ENCODE measurements around the gene TMEM72. TPM values are rescaled to one million over a fixed set of nuclear protein-coding genes. Genes with fewer than 3 reads are reported as not detected.

TMEM72 gene
- total and polyA plus RNA-seq, 4 donors, result 0.02 to 0.33 TPM; not detected in 2

DNA sequence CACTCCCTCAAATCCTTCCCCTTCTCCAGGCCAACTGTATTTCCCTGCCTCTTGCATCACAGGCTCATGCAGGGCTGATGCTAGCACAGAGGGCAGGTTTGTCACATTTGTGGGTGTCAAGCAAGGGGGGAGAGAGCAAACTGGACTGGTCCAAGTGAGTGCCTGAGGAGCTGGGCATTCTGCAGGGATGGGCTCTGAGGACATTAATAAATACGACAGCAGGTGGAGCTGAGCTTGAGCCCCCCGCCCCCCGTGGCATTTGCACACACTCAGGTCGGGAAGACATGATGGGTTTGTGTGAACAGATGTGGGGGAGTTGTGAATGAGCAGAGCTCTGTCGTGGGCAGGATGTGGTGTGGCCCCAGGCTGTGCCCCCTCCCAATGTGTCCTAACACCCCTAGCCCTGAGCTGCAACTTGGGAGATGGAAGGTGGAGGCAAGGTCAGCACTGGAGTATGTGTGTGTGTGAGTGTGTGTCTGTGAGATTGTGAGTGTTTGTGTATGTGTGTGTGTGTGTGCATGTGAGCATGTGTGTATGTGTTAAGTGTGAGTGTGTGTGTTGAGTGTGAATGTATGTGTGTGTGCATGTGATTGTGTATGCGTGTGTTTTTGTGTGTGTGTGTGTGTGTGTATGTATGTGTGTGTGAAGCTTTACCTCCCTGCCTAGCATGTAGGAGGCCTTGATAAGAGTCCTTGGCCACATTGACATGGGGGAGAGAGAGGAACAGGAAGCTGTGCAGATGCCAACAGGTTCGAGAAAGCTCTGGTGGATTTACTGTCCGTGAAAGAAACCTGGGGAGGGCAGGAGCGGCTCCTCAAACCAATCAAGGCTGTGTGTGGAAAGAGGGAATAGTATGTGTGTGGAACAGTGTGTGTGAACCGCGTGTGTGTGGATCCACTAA lies 57.6 kb downstream of the TMEM72 start (continued):
- TF ChIP-seq, protein P1, sequence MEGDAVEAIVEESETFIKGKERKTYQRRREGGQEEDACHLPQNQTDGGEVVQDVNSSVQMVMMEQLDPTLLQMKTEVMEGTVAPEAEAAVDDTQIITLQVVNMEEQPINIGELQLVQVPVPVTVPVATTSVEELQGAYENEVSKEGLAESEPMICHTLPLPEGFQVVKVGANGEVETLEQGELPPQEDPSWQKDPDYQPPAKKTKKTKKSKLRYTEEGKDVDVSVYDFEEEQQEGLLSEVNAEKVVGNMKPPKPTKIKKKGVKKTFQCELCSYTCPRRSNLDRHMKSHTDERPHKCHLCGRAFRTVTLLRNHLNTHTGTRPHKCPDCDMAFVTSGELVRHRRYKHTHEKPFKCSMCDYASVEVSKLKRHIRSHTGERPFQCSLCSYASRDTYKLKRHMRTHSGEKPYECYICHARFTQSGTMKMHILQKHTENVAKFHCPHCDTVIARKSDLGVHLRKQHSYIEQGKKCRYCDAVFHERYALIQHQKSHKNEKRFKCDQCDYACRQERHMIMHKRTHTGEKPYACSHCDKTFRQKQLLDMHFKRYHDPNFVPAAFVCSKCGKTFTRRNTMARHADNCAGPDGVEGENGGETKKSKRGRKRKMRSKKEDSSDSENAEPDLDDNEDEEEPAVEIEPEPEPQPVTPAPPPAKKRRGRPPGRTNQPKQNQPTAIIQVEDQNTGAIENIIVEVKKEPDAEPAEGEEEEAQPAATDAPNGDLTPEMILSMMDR (IDR thresholded peaks at IDR 0.05; ENCODE audit: low read depth, low read length, missing input control), result no peak
- TF ChIP-seq FOXA1 (IDR thresholded peaks at IDR 0.05) (no peak), HNF4A (conservative IDR thresholded peaks at IDR 0.05) (no peak), YY1 (IDR thresholded peaks at IDR 0.05) (no peak), TAF1 (conservative IDR thresholded peaks at IDR 0.05) (no peak), GABPA (IDR thresholded peaks at IDR 0.05 in 1 of 2, conservative IDR thresholded peaks at IDR 0.05 in 1 of 2) (no peak), NR2F2 (IDR thresholded peaks at IDR 0.05) (no peak), HNF4G (IDR thresholded peaks at IDR 0.05) (no peak), RXRA (IDR thresholded peaks at IDR 0.05) (no peak), RAD21 (IDR thresholded peaks at IDR 0.05) (no peak), MAX (IDR thresholded peaks at IDR 0.05) (no peak)

DNA sequence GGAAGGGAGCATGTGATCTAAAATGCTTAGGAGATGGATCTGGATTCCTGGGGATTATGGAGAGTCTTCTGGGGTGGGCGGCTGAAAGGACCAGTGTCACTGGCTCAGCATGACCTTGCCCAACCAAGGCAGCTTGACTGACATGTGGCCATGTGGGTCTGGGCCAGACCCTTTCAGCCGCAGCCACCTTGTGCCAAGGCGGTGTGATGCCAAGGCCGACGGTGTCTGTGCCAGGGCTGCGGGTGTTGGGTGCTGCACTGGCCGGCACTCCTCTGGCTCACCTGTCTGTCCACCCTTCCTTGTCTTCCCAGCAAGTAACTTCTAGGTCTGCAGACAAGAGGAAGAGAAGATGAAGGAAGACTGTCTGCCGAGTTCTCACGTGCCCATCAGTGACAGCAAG lies 58.7 kb downstream of the TMEM72 start:
- H3K4me1 ChIP-seq (ENCODE audit: control insufficient read depth in 4 of 4, insufficient read depth in 4 of 4, low read length in 3 of 4), result peaks cover 2 to 22% (median 11%) of the 10 kb centered on the region in 4 donors
- 62% methylated on average over 9 of the region's 9 CpGs for WGBS
- TF ChIP-seq FOXA1 (IDR thresholded peaks at IDR 0.05) (no peak), HNF4A (conservative IDR thresholded peaks at IDR 0.05) (no peak), MAX (IDR thresholded peaks at IDR 0.05) (no peak), EGR1 (IDR thresholded peaks at IDR 0.05; ENCODE audit: low read depth in 2 of 2) (no peak), TAF1 (conservative IDR thresholded peaks at IDR 0.05) (no peak), YY1 (IDR thresholded peaks at IDR 0.05) (no peak), FOXA2 (IDR thresholded peaks at IDR 0.05) (no peak), GABPA (IDR thresholded peaks at IDR 0.05 in 1 of 2, conservative IDR thresholded peaks at IDR 0.05 in 1 of 2) (no peak), SP1 (IDR thresholded peaks at IDR 0.05) (no peak), HNF4G (IDR thresholded peaks at IDR 0.05) (no peak), RAD21 (IDR thresholded peaks at IDR 0.05) (no peak), RXRA (IDR thresholded peaks at IDR 0.05) (no peak), NR2F2 (IDR thresholded peaks at IDR 0.05) (no peak), JUND (IDR thresholded peaks at IDR 0.05) (no peak)
- TF ChIP-seq, protein P2, sequence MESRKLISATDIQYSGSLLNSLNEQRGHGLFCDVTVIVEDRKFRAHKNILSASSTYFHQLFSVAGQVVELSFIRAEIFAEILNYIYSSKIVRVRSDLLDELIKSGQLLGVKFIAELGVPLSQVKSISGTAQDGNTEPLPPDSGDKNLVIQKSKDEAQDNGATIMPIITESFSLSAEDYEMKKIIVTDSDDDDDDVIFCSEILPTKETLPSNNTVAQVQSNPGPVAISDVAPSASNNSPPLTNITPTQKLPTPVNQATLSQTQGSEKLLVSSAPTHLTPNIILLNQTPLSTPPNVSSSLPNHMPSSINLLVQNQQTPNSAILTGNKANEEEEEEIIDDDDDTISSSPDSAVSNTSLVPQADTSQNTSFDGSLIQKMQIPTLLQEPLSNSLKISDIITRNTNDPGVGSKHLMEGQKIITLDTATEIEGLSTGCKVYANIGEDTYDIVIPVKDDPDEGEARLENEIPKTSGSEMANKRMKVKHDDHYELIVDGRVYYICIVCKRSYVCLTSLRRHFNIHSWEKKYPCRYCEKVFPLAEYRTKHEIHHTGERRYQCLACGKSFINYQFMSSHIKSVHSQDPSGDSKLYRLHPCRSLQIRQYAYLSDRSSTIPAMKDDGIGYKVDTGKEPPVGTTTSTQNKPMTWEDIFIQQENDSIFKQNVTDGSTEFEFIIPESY (IDR thresholded peaks at IDR 0.05), result no peak
- TF ChIP-seq, protein P3, sequence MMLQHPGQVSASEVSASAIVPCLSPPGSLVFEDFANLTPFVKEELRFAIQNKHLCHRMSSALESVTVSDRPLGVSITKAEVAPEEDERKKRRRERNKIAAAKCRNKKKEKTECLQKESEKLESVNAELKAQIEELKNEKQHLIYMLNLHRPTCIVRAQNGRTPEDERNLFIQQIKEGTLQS (IDR thresholded peaks at IDR 0.05), result no peak
- TF ChIP-seq, protein P1 (IDR thresholded peaks at IDR 0.05; ENCODE audit: low read depth, low read length, missing input control), result no peak
- TF ChIP-seq, protein P4, sequence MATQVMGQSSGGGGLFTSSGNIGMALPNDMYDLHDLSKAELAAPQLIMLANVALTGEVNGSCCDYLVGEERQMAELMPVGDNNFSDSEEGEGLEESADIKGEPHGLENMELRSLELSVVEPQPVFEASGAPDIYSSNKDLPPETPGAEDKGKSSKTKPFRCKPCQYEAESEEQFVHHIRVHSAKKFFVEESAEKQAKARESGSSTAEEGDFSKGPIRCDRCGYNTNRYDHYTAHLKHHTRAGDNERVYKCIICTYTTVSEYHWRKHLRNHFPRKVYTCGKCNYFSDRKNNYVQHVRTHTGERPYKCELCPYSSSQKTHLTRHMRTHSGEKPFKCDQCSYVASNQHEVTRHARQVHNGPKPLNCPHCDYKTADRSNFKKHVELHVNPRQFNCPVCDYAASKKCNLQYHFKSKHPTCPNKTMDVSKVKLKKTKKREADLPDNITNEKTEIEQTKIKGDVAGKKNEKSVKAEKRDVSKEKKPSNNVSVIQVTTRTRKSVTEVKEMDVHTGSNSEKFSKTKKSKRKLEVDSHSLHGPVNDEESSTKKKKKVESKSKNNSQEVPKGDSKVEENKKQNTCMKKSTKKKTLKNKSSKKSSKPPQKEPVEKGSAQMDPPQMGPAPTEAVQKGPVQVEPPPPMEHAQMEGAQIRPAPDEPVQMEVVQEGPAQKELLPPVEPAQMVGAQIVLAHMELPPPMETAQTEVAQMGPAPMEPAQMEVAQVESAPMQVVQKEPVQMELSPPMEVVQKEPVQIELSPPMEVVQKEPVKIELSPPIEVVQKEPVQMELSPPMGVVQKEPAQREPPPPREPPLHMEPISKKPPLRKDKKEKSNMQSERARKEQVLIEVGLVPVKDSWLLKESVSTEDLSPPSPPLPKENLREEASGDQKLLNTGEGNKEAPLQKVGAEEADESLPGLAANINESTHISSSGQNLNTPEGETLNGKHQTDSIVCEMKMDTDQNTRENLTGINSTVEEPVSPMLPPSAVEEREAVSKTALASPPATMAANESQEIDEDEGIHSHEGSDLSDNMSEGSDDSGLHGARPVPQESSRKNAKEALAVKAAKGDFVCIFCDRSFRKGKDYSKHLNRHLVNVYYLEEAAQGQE (IDR thresholded peaks at IDR 0.05), result no peak
- no peaks in the 10 kb centered on the region for H3K27me3 ChIP-seq (ENCODE audit: control insufficient read depth in 4 of 4, insufficient read depth in 4 of 4, low read length in 3 of 4)
- no peak overlapping the region for H3K4me3 ChIP-seq (ENCODE audit: low read depth in 1 of 3, low read length in 3 of 3)
- H3K9me3 ChIP-seq (ENCODE audit: control insufficient read depth in 4 of 4, low read length in 3 of 4), result no peaks in the 10 kb centered on the region
- no peak overlapping the region for H3K9ac ChIP-seq (ENCODE audit: low read depth in 1 of 2, low read length in 2 of 2)
- no peak overlapping the region for H3K27ac ChIP-seq (ENCODE audit: low read depth in 1 of 2, low read length in 2 of 2)
- no peaks in the 10 kb centered on the region for H3K36me3 ChIP-seq (ENCODE audit: control insufficient read depth in 4 of 4, insufficient read depth in 3 of 4, low read depth in 1 of 4, low read length in 3 of 4)
- no peak for DNase-seq (ENCODE audit: low spot score)
